K562 (cell line): ENCODE results near the gene SPRING1. TPM values are rescaled to one million over a fixed set of nuclear protein-coding genes. Genes with fewer than 3 reads are reported as not detected.

ENCODE experiments used
- ATAC-seq: fragments of 200-7000 bp; cut with Tn5 transposase; 3 replicates; pipeline ENCODE4 v1.9.1; 2020; ENCODE audit warnings: moderate library complexity
- BruUV-seq: library from RNA; stranded (reverse); fragments of 400-500 nt; replicated peaks from 2 replicates; lab custom pipeline; 2021; lab: Mats Ljungman, UMichigan
- CTCF ChIA-PET: fragments of 300-600 bp; formaldehyde crosslinking; extraction: SDS; loops from one replicate; lab custom pipeline; 2021; ENCODE audit warnings: low intra/inter-chr PET ratio; lab: Yijun Ruan, JAX
- POLR2A ChIA-PET: fragments of 300-600, 350-650 bp; sonication (Branson Sonifier 250); formaldehyde crosslinking; extraction: SDS; loops from one replicate; lab custom pipeline; 2021; ENCODE audit warnings: antibody characterized with exemption, inconsistent platforms; lab: Yijun Ruan, JAX
- DNase-seq, 4 experiments: peaks; one replicate each; pipeline versions ENCODE4 v3.0.0 to v3.0.0-alpha.2; 2011 to 2018; ENCODE audit warnings: low spot score in 3 of 4, mixed read lengths in 3 of 4; ENCODE audit errors: extremely low read depth in 1 of 4
- FAIRE-seq: peaks from 2 replicates; lab custom pipeline; 2011; peaks lifted over from hg19 to GRCh38; lab: Jason Lieb, UNC
- H2AFZ ChIP-seq: 2 replicates; pipeline ENCODE4 v1.6.0; 2011; ENCODE audit warnings: low read depth, low read length, control low read depth, inconsistent platforms
- H3K27ac ChIP-seq: fragments of 200-600 bp; 3 replicates; pipeline ENCODE4 v1.8.0; 2011; ENCODE audit warnings: low read depth, mild to moderate bottlenecking, control low read depth, inconsistent platforms, low read length, moderate library complexity, mixed read lengths; ENCODE audit errors: extremely low read depth
- H3K27me3 ChIP-seq, 2 experiments: fragments of 300-600 bp in 1 of 2; 2 replicates in 1 of 2; 3 replicates in 1 of 2; pipeline versions ENCODE4 v1.6.0 to v1.8.0; 2011; ENCODE audit warnings: inconsistent platforms in 2 of 2, low read length in 2 of 2, mild to moderate bottlenecking in 1 of 2, mixed read lengths in 1 of 2, moderate library complexity in 1 of 2; ENCODE audit not compliant: control insufficient read depth in 2 of 2, insufficient read depth in 2 of 2
- H3K36me3 ChIP-seq: fragments of 300-600 bp; 3 replicates; pipeline ENCODE4 v1.8.0; 2011; ENCODE audit warnings: mild to moderate bottlenecking, low read length, inconsistent platforms; ENCODE audit not compliant: control insufficient read depth, insufficient read depth
- H3K4me1 ChIP-seq, 2 experiments: fragments of 200-600 bp in 1 of 2; replicated peaks in 1 of 2; 2 replicates in 1 of 2; 3 replicates in 1 of 2; pipeline versions ENCODE4 v1.5.1 to v1.8.0; 2011; ENCODE audit warnings: inconsistent platforms in 2 of 2, low read length in 2 of 2, mild to moderate bottlenecking in 1 of 2, mixed read lengths in 1 of 2, moderate library complexity in 1 of 2; ENCODE audit not compliant: control insufficient read depth in 2 of 2, insufficient read depth in 2 of 2
- H3K4me2 ChIP-seq: 2 replicates; pipeline ENCODE4 v1.6.1; 2011; ENCODE audit warnings: low read length, control low read depth, inconsistent platforms, mixed read lengths; ENCODE audit not compliant: insufficient read depth
- H3K4me3 ChIP-seq: fragments of 200-600 bp; sonication (generic), shearing (Covaris generic); 2 replicates; pipeline ENCODE4 v1.5.1; 2016; ENCODE audit warnings: control low read depth, inconsistent platforms
- H3K79me2 ChIP-seq: fragments of 200-600 bp; 3 replicates; pipeline ENCODE4 v1.8.0; 2011; ENCODE audit warnings: low read length, inconsistent platforms; ENCODE audit not compliant: control insufficient read depth, insufficient read depth
- H3K9ac ChIP-seq, 2 experiments: 2 replicates each; pipeline versions ENCODE4 v1.6.0 to v1.6.1; 2011; ENCODE audit warnings: low read depth in 2 of 2, low read length in 2 of 2, control low read depth in 1 of 2, inconsistent platforms in 1 of 2, mild to moderate bottlenecking in 1 of 2, mixed read lengths in 1 of 2; ENCODE audit not compliant: insufficient read depth in 1 of 2
- H3K9me1 ChIP-seq: one replicate; pipeline ENCODE4 v1.6.0; 2011; ENCODE audit warnings: inconsistent platforms, mild to moderate bottlenecking, low read length, moderate library complexity; ENCODE audit not compliant: control insufficient read depth, insufficient read depth
- H3K9me3 ChIP-seq: replicated peaks from 2 replicates; pipeline ENCODE4 v1.5.1; 2011; ENCODE audit warnings: low read depth, low read length, inconsistent platforms; ENCODE audit not compliant: control insufficient read depth, insufficient read depth
- H4K20me1 ChIP-seq: replicated peaks from 2 replicates; pipeline ENCODE4 v1.6.1; 2011; ENCODE audit warnings: low read length, inconsistent platforms, mixed read lengths; ENCODE audit not compliant: control insufficient read depth, insufficient read depth
- E2F6 ChIP-seq, 2 experiments: IDR thresholded peaks; 2 replicates each; pipeline ENCODE4 v1.6.1; 2011; ENCODE audit warnings: borderline replicate concordance in 1 of 2, control low read depth in 1 of 2, low read depth in 1 of 2, low read length in 1 of 2, mild to moderate bottlenecking in 1 of 2, mixed read lengths in 1 of 2, moderate library complexity in 1 of 2; ENCODE audit not compliant: insufficient read depth in 1 of 2, insufficient read length in 1 of 2, poor library complexity in 1 of 2, severe bottlenecking in 1 of 2; ENCODE audit errors: extremely low read depth in 1 of 2
- HDAC6 ChIP-seq: IDR thresholded peaks from 2 replicates; pipeline ENCODE4 v1.6.1; 2012; ENCODE audit warnings: low read depth, mild to moderate bottlenecking, control low read depth, inconsistent platforms, low read length, moderate library complexity
- HNRNPK ChIP-seq: fragments of 200-400 bp; formaldehyde crosslinking; IDR thresholded peaks from one replicate; pipeline ENCODE4 v1.6.1; 2018; ENCODE audit warnings: mild to moderate bottlenecking, low read depth, low read length; ENCODE audit not compliant: poor library complexity, severe bottlenecking
- MED1 ChIP-seq: sonication (generic); formaldehyde crosslinking; IDR thresholded peaks from 2 replicates; pipeline ENCODE4 v1.8.1; 2023; ENCODE audit warnings: missing genetic modification reagents, borderline replicate concordance
- MLLT1 ChIP-seq, 2 experiments: fragments of 450-650 bp; IDR thresholded peaks; 2 replicates each; pipeline ENCODE4 v1.6.1; 2016
- TRIM25 ChIP-seq: fragments of 450-650 bp; IDR thresholded peaks from 2 replicates; pipeline ENCODE4 v1.7.0; 2016; ENCODE audit warnings: borderline replicate concordance
- ZBTB17 ChIP-seq: fragments of 450-650 bp; formaldehyde crosslinking; IDR thresholded peaks from 2 replicates; pipeline ENCODE4 v1.4.0; 2020; ENCODE audit warnings: mild to moderate bottlenecking
- ZNF644 ChIP-seq: fragments of 200-800 bp; sonication (Bioruptor generic); IDR thresholded peaks from 2 replicates; pipeline ENCODE4 v1.6.1; 2016; ENCODE audit warnings: low read depth, missing genetic modification characterization, missing compliant biosample characterization
- WGBS: fragments of 100-300 bp; shearing (Covaris generic); methylation state at CpG from one replicate; pipeline ENCODE4 v1.1.6; 2016; ENCODE audit warnings: low coverage, mixed read lengths; ENCODE audit not compliant: insufficient coverage; ENCODE audit errors: missing lambda C conversion rate; 5-methylcytosine and 5-hydroxymethylcytosine counted together
- in situ Hi-C: fragments of 300-500 bp; cut with MboI; formaldehyde crosslinking; loops from 4 replicates; pipeline ENCODE4 v1.15.0; 2018; ENCODE audit warnings: inconsistent platforms, mixed read lengths
- intact Hi-C: fragments of 100-400 bp; cut with micrococcal nuclease; formaldehyde crosslinking; loops from 2 replicates; pipeline ENCODE4 v1.14.2; 2022
- polyA plus RNA-seq, 8 experiments: library from polyadenylated mRNA; depleted of rRNA in 4 of 8; stranded (reverse) in 5 of 8; unstranded in 3 of 8; fragments of >200 nt; fragmentation: Nextera tagmentation in 2 of 8; fragmentation: Illumina TruSeq in 1 of 8; extraction: Ambion mirVana in 2 of 8; extraction: Trizol in 1 of 8; gene quantifications; 2 replicates each; pipeline versions ENCODE4 v1.2.1 to v1.2.3, GENCODE V29; 2011 to 2014; ENCODE audit warnings: inconsistent platforms in 1 of 8, missing spikeins in 1 of 8
- total RNA-seq, 7 experiments: library from RNA; depleted of rRNA in 6 of 7; stranded (reverse); fragments of >200 nt in 6 of 7; fragmentation: Illumina TruSeq in 2 of 7; extraction: Trizol in 2 of 7; gene quantifications; 2 replicates each; pipeline versions ENCODE4 v1.2.1 to v1.2.3, GENCODE V29; 2011 to 2021; ENCODE audit warnings: low replicate concordance in 1 of 7

SPRING1 gene
- total and polyA plus RNA-seq, 9 of the 15 experiments (the other 6 are each of a cell fraction or from before 2014, with no cell fraction given) = 1.1 to 20.0 (median 8.0) TPM

GRCh38 chr12:116779597-116779996 is 41.7 kb upstream of the SPRING1 start:
- intact Hi-C loops = no loop called here
- Histone ChIP-seq H3K36me3 (peaks cover 25% of the 10 kb centered on the region; the same call in 2 of the 3 replicates), H3K9ac (no peak overlapping the region), H2AFZ (no peak overlapping the region), H3K4me2 (no peak overlapping the region), H3K4me1 (no peaks in the 10 kb centered on the region; a peak in 2 of 5 replicates), H4K20me1 (no peaks in the 10 kb centered on the region), H3K27ac (no peak overlapping the region), H3K9me1 (no peaks in the 10 kb centered on the region), H3K79me2 (no peaks in the 10 kb centered on the region), H3K27me3 (peaks cover 0 to 4% of the 10 kb centered on the region in 2 experiments; a peak in 1 of 5 replicates), H3K4me3 (no peak overlapping the region)
- ATAC-seq = no peak
- BruUV-seq = no TSS peak
- CTCF ChIA-PET = no interaction called here
- in situ Hi-C loops = no loop called here
- TF ChIP-seq TRIM25 = no peak
- TF ChIP-seq E2F6 (IDR thresholded peaks at IDR 0.05; ENCODE audit: borderline replicate concordance in 1 of 2, extremely low read depth in 1 of 2, insufficient read depth in 1 of 2, insufficient read length in 1 of 2, low read depth in 1 of 2, low read length in 1 of 2, poor library complexity in 1 of 2, severe bottlenecking in 1 of 2) = no peak
- no peak for TF ChIP-seq HDAC6
- TF ChIP-seq ZNF644 (tag) = no peak
- no peak for TF ChIP-seq MED1
- TF ChIP-seq MLLT1 (IDR thresholded peaks at IDR 0.05) = peak in 1 of 2 experiments; percentile 58; a peak in 1 of 4 replicates
- TF ChIP-seq ZBTB17 = 0 out of 2 replicates have a peak, but pooled peaks have one; percentile 74
- no peak for TF ChIP-seq HNRNPK
- TF ChIP-seq, all 486 proteins: peak for 2
- H3K9me3 ChIP-seq = no peaks in the 10 kb centered on the region
- 57% methylated on average over 1 of the region's 2 CpGs for WGBS
- FAIRE-seq (no peak), DNase-seq (no peak)
- POLR2A ChIA-PET = no interaction called here
